Stomach (tissue), 9 donors: ENCODE data around the gene THAP8. TPM values are rescaled to one million over a fixed set of nuclear protein-coding genes. Genes with fewer than 3 reads are reported as not detected.
"Not testable (repeated sequence)": the region's sequence is repeated elsewhere in the genome, so short reads cannot be mapped to it uniquely, and the experiment has no call there.

Experiments
- DNase-seq, 2 donors: peaks; one replicate each; pipeline versions ENCODE4 v3.0.0 to v3.0.0-alpha.2; 2013 to 2019
- H3K27ac ChIP-seq, 5 donors: fragments of 200-600 bp in 4 of 5; sonication (generic) in 4 of 5; one replicate each; pipeline ENCODE4 v1.5.1; 2013 to 2019; ENCODE audit warnings: mild to moderate bottlenecking in 1 of 5, moderate library complexity in 1 of 5
- H3K27me3 ChIP-seq, 3 donors: fragments of 200-600 bp; sonication (generic); one replicate each; pipeline ENCODE4 v1.5.1; 2017 to 2019; ENCODE audit warnings: mixed run types in 1 of 3
- H3K36me3 ChIP-seq, 4 donors: fragments of 200-600 bp; sonication (generic); 1 replicate in 3 of 4; 2 replicates in 1 of 4; pipeline ENCODE4 v1.5.1; 2016 to 2019
- H3K4me1 ChIP-seq, 4 donors: fragments of 200-600 bp; sonication (generic); one replicate each; pipeline ENCODE4 v1.5.1; 2016 to 2019
- H3K4me3 ChIP-seq, 4 donors: fragments of 200-600 bp; sonication (generic) in 3 of 4; one replicate each; pipeline ENCODE4 v1.5.1; 2016 to 2019; ENCODE audit warnings: mild to moderate bottlenecking in 1 of 4
- H3K9me3 ChIP-seq, 4 donors: fragments of 200-600 bp; sonication (generic); one replicate each; pipeline ENCODE4 v1.5.1; 2016 to 2019
- CTCF ChIP-seq, 7 experiments: fragments of 450-650 bp in 4 of 7; fragments of 200-600 bp in 3 of 7; sonication (generic) in 3 of 7; IDR thresholded peaks; one replicate each; pipeline ENCODE4 v1.5.1; 2016 to 2019; ENCODE audit warnings: antibody characterized with exemption in 7 of 7, control low read depth in 2 of 7, mild to moderate bottlenecking in 1 of 7
- EP300 ChIP-seq: sonication (generic); formaldehyde crosslinking; IDR thresholded peaks from one replicate; pipeline ENCODE4 v1.6.1; 2017; ENCODE audit warnings: antibody characterized with exemption
- POLR2A ChIP-seq, 4 donors: fragments of 450-650 bp; IDR thresholded peaks; one replicate each; pipeline ENCODE4 v1.6.1; 2016; ENCODE audit warnings: antibody characterized with exemption in 4 of 4, control low read depth in 2 of 4, mild to moderate bottlenecking in 1 of 4, moderate library complexity in 1 of 4
- POLR2AphosphoS5 ChIP-seq, 3 donors: sonication (generic); formaldehyde crosslinking; IDR thresholded peaks; one replicate each; pipeline ENCODE4 v1.6.1; 2016; ENCODE audit warnings: antibody characterized with exemption in 3 of 3
- WGBS, 5 donors: extraction: QIAGEN DNeasy Blood & Tissue Kit in 3 of 5; methylation state at CpG; one replicate each; pipeline versions ENCODE4 v1.1.5 to v1.1.7; 2013 to 2018; 5-methylcytosine and 5-hydroxymethylcytosine counted together
- intact Hi-C: fragments of 100-400 bp; cut with DNase I; formaldehyde crosslinking; loops from one replicate; pipeline ENCODE4 v1.15.1; 2023; ENCODE audit warnings: low total_unique reads
- polyA plus RNA-seq, 3 donors: library from polyadenylated mRNA; stranded (reverse); fragments of 200-250 nt; gene quantifications; one replicate each; pipeline ENCODE4 v1.2.3, GENCODE V29; 2013
- total RNA-seq, 5 donors: library from RNA; depleted of rRNA; stranded (reverse); fragments of >200 nt; gene quantifications; one replicate each; pipeline versions ENCODE4 v1.1.0 to v1.2.3, GENCODE V29; 2014 to 2016
- donor health status: healthy with polysubstance abuse.
- donor health status: Bipolar disorder and iron deficiency.
- donor health status: healthy.

THAP8 gene
- total and polyA plus RNA-seq, 8 donors: 0.29 to 12.8 (median 4.7) TPM; not detected in 1

- Histone ChIP-seq H3K4me3 (no peak overlapping the region), H3K27ac (peak overlapping the region in 1 of 5 donors; percentile 53), H3K36me3 (peaks cover 6 to 13% (median 10%) of the 10 kb centered on the region in 4 donors), H3K9me3 (no peaks in the 10 kb centered on the region), H3K4me1 (peaks cover 0 to 32% (median 8%) of the 10 kb centered on the region in 4 donors), H3K27me3 (no peaks in the 10 kb centered on the region)
- intact Hi-C loops: no loop called here
- DNase-seq: no peak
- TF ChIP-seq EP300: no peak
- TF ChIP-seq CTCF (IDR thresholded peaks at IDR 0.05): no peak
- TF ChIP-seq POLR2A (IDR thresholded peaks at IDR 0.05): no peak
- no peak for TF ChIP-seq POLR2AphosphoS5 (IDR thresholded peaks at IDR 0.05)
- 83 to 90% (median 85%) methylated on average over 2 of the region's 2 CpGs for WGBS, 5 donors
Observed at GRCh38 chr19:36043952-36044351, 10.1 kb downstream of the THAP8 start.

GRCh38 chr19:36041831-36042230 is 12.3 kb downstream of the THAP8 start:
- Histone ChIP-seq H3K27me3 (no peaks in the 10 kb centered on the region), H3K4me1 (peaks cover 0 to 32% (median 8%) of the 10 kb centered on the region in 4 donors), H3K36me3 (peaks cover 7 to 30% (median 21%) of the 10 kb centered on the region in 4 donors), H3K9me3 (no peaks in the 10 kb centered on the region), H3K27ac (peak overlapping the region in 4 of 5 donors; percentile 28 to 56 (median 52)), H3K4me3 (no peak overlapping the region)
- intact Hi-C loops: no loop called here
- peak in 1 of 2 donors; percentile 52 for DNase-seq
- TF ChIP-seq POLR2A (IDR thresholded peaks at IDR 0.05): no peak
- no peak for TF ChIP-seq POLR2AphosphoS5 (IDR thresholded peaks at IDR 0.05)
- no peak for TF ChIP-seq CTCF (IDR thresholded peaks at IDR 0.05)
- WGBS, 5 donors: 28 to 49% (median 32%) methylated on average over 3 of the region's 3 CpGs

GRCh38 chr19:36041092-36041491 is 13.0 kb downstream of the THAP8 start:
- DNase-seq, H3K4me3 ChIP-seq, intact Hi-C loops, H3K27me3 ChIP-seq, H3K9me3 ChIP-seq: not testable (repeated sequence)
- Histone ChIP-seq H3K4me1 (peaks cover 0 to 25% (median 5%) of the 10 kb centered on the region in 4 donors), H3K27ac (peak overlapping the region in 2 of 5 donors; percentile 11 to 53), H3K36me3 (peaks cover 7 to 30% (median 21%) of the 10 kb centered on the region in 4 donors)
- WGBS, 5 donors: 89 to 94% (median 90%) methylated on average over 6 of the region's 6 CpGs

- H3K27ac ChIP-seq: peak overlapping the region in 1 of 5 donors; percentile 11
- peaks cover 7 to 31% (median 24%) of the 10 kb centered on the region in 4 donors for H3K36me3 ChIP-seq
- TF ChIP-seq CTCF (IDR thresholded peaks at IDR 0.05): no peak
- 84 to 89% (median 87%) methylated on average over 6 of the region's 6 CpGs for WGBS, 5 donors
- H3K27me3 ChIP-seq: no peaks in the 10 kb centered on the region
- H3K4me1 ChIP-seq: peaks cover 0 to 22% (median 5%) of the 10 kb centered on the region in 4 donors
- no peak for DNase-seq
- intact Hi-C loops: no loop called here
- H3K4me3 ChIP-seq: no peak overlapping the region
- no peaks in the 10 kb centered on the region for H3K9me3 ChIP-seq
Observed at GRCh38 chr19:36040495-36040894, 13.6 kb downstream of the THAP8 start.

- H3K9me3 ChIP-seq: no peaks in the 10 kb centered on the region
- H3K4me1 ChIP-seq: peaks cover 0 to 26% (median 18%) of the 10 kb centered on the region in 4 donors
- peaks cover 0 to 13% (median 0%) of the 10 kb centered on the region in 3 donors for H3K27me3 ChIP-seq
- TF ChIP-seq POLR2AphosphoS5 (IDR thresholded peaks at IDR 0.05) (no peak), EP300 (no peak), POLR2A (IDR thresholded peaks at IDR 0.05) (no peak), CTCF (IDR thresholded peaks at IDR 0.05) (peak in 1 of 7 experiments; percentile 10)
- WGBS, 5 donors: 5 to 10% (median 9%) methylated on average over 32 to 51 of the region's 51 CpGs
- intact Hi-C loops: no loop called here
- H3K4me3 ChIP-seq: peak within 1 kb of the TSS; percentile 56 to 65 (median 63)
- H3K27ac ChIP-seq: peak within 1 kb of the TSS in 4 of 5 donors; percentile 28 to 84 (median 58)
- H3K36me3 ChIP-seq: peaks cover 0 to 25% (median 16%) of the 10 kb centered on the region in 4 donors
- DNase-seq: peak in 1 of 2 donors; percentile 90
Observed at GRCh38 chr19:36032251-36033104, 21.6 kb downstream of the THAP8 start, which contains the start of gene CLIP3. Gene CLIP3, minus strand, starts transcription at chr19:36032873. Its CDS starts 516 bp downstream, at chr19:36032357.
